Lower leg skin (tissue), 3 donors: ENCODE measurements around the gene LTB4R.

ENCODE experiments used
- CTCF ChIP-seq, 3 donors: fragments of 450-650 bp; IDR thresholded peaks; one replicate each; pipeline ENCODE4 v1.5.1; 2016; ENCODE audit warnings: antibody characterized with exemption in 3 of 3, mild to moderate bottlenecking in 3 of 3, moderate library complexity in 2 of 3
- POLR2A ChIP-seq, 2 donors: fragments of 450-650 bp; IDR thresholded peaks; one replicate each; pipeline ENCODE4 v1.6.1; 2016 to 2017; ENCODE audit warnings: antibody characterized with exemption in 2 of 2, mild to moderate bottlenecking in 1 of 2, moderate library complexity in 1 of 2

- TF ChIP-seq CTCF (IDR thresholded peaks at IDR 0.05) (no peak), POLR2A (IDR thresholded peaks at IDR 0.05) (no peak)
These were observed 24.3 kb downstream of the LTB4R start for GRCh38 chr14:24335461-24336171.
